A549 (cell line): ENCODE measurements around the gene TRIM38. TPM values are rescaled to one million over a fixed set of nuclear protein-coding genes. Genes with fewer than 3 reads are reported as not detected.

Experiments
- ATAC-seq, 2 experiments: fragments of 200-7000 bp in 1 of 2; fragments of >200 bp in 1 of 2; cut with Nextera tagmentation in 1 of 2; cut with Tn5 transposase in 1 of 2; 3 replicates each; pipeline versions ENCODE4 v1.8.0 to v1.9.1; 2018 to 2020; ENCODE audit warnings: mild to moderate bottlenecking in 1 of 2, moderate library complexity in 1 of 2
- CTCF ChIA-PET: fragments of 300-600 bp; sonication (Branson Sonifier 250); formaldehyde crosslinking; extraction: SDS; loops from one replicate; lab custom pipeline; 2021; ENCODE audit warnings: antibody characterized with exemption, inconsistent platforms; lab: Yijun Ruan, JAX
- POLR2A ChIA-PET: fragments of 350-600 bp; formaldehyde crosslinking; extraction: SDS; loops from one replicate; lab custom pipeline; 2021; ENCODE audit warnings: antibody characterized with exemption, inconsistent platforms; lab: Yijun Ruan, JAX
- DNase-seq, 2 experiments: peaks; one replicate each; pipeline versions ENCODE4 v3.0.0 to v3.0.0-alpha.2; 2011 to 2016; ENCODE audit warnings: low read depth in 1 of 2, low spot score in 1 of 2
- FAIRE-seq: peaks from 2 replicates; lab custom pipeline; 2011; peaks lifted over from hg19 to GRCh38; lab: Jason Lieb, UNC
- H3K27ac ChIP-seq, 2 experiments: fragments of >200 bp; sonication (Bioruptor Twin); formaldehyde crosslinking; 3 replicates each; pipeline ENCODE4 v1.5.1; 2016 to 2017
- H3K4me1 ChIP-seq: fragments of >200 bp; sonication (Bioruptor Twin); formaldehyde crosslinking; 3 replicates; pipeline ENCODE4 v1.6.1; 2016
- H3K4me2 ChIP-seq: fragments of >200 bp; sonication (Bioruptor Twin); formaldehyde crosslinking; 3 replicates; pipeline ENCODE4 v1.6.1; 2016
- H3K4me3 ChIP-seq: fragments of >200 bp; sonication (Bioruptor Twin); formaldehyde crosslinking; 3 replicates; pipeline ENCODE4 v1.5.1; 2016
- H3K9me3 ChIP-seq: fragments of >200 bp; sonication (Bioruptor Twin); formaldehyde crosslinking; 3 replicates; pipeline ENCODE4 v1.6.1; 2016
- CBX2 ChIP-seq: fragments of 200-600 bp; sonication (generic); IDR thresholded peaks from 2 replicates; pipeline ENCODE4 v1.6.1; 2016; ENCODE audit warnings: low read depth, mild to moderate bottlenecking, borderline replicate concordance
- FOSB ChIP-seq: fragments of 250-450 bp; sonication (Bioruptor Pico); IDR thresholded peaks from 2 replicates; pipeline ENCODE4 v1.5.0; 2020; ENCODE audit warnings: mild to moderate bottlenecking, moderate library complexity
- FOSL2 ChIP-seq, 2 experiments: fragments of 450-650 bp in 1 of 2; fragments of >200 bp in 1 of 2; sonication (Bioruptor Twin) in 1 of 2; formaldehyde crosslinking; IDR thresholded peaks; 2 replicates each; pipeline versions ENCODE4 v1.5.0 to v1.6.1; 2016 to 2020; ENCODE audit warnings: mild to moderate bottlenecking in 1 of 2, moderate library complexity in 1 of 2
- HOXA7 ChIP-seq: fragments of 250-450 bp; sonication (Bioruptor Pico); IDR thresholded peaks from 2 replicates; pipeline ENCODE4 v1.5.0; 2020; ENCODE audit warnings: mild to moderate bottlenecking, moderate library complexity
- HOXB13 ChIP-seq: fragments of 250-450 bp; sonication (Bioruptor Pico); IDR thresholded peaks from 2 replicates; pipeline ENCODE4 v1.5.0; 2020; ENCODE audit warnings: low read depth, mild to moderate bottlenecking, moderate library complexity
- JUN ChIP-seq, 2 experiments: fragments of >200 bp; sonication (Bioruptor Twin); formaldehyde crosslinking; IDR thresholded peaks; 2 replicates in 1 of 2; 3 replicates in 1 of 2; pipeline ENCODE4 v1.6.1; 2016 to 2017
- JUNB ChIP-seq: fragments of >200 bp; sonication (Bioruptor Twin); formaldehyde crosslinking; IDR thresholded peaks from 2 replicates; pipeline ENCODE4 v1.6.1; 2016
- KDM5A ChIP-seq: fragments of 200-600 bp; sonication (generic); IDR thresholded peaks from 2 replicates; pipeline ENCODE4 v1.6.1; 2016; ENCODE audit warnings: antibody characterized with exemption, mild to moderate bottlenecking
- MAZ ChIP-seq: fragments of 150-350 bp; IDR thresholded peaks from 2 replicates; pipeline ENCODE4 v1.6.1; 2014; ENCODE audit warnings: antibody characterized with exemption, low read depth, low read length, borderline replicate concordance
- PHF8 ChIP-seq: fragments of 200-600 bp; sonication (generic); IDR thresholded peaks from 2 replicates; pipeline ENCODE4 v1.6.1; 2016; ENCODE audit warnings: low read depth, mild to moderate bottlenecking, antibody characterized with exemption, moderate library complexity, borderline replicate concordance
- POLR2AphosphoS2 ChIP-seq: conservative IDR thresholded peaks from 2 replicates; pipeline ENCODE4 v1.6.1; 2012; ENCODE audit warnings: low read length, improper control_type of control experiment, inconsistent platforms
- RARB ChIP-seq: fragments of 250-450 bp; sonication (Bioruptor Pico); IDR thresholded peaks from 2 replicates; pipeline ENCODE4 v1.8.0; 2021; ENCODE audit warnings: mild to moderate bottlenecking, moderate library complexity
- RCOR1 ChIP-seq: fragments of 150-350 bp; IDR thresholded peaks from 2 replicates; pipeline ENCODE4 v1.6.1; 2014; ENCODE audit warnings: antibody characterized with exemption, low read length, low read depth
- RFX5 ChIP-seq: fragments of 450-650 bp; IDR thresholded peaks from 2 replicates; pipeline ENCODE4 v1.7.1; 2014; ENCODE audit warnings: antibody characterized with exemption, mild to moderate bottlenecking, moderate library complexity
- RNF2 ChIP-seq: fragments of 200-600 bp; sonication (generic); IDR thresholded peaks from 2 replicates; pipeline ENCODE4 v1.6.1; 2016; ENCODE audit warnings: low read depth, mild to moderate bottlenecking, antibody characterized with exemption, moderate library complexity, borderline replicate concordance
- TP53 ChIP-seq: fragments of 250-450 bp; sonication (Bioruptor Pico); IDR thresholded peaks from 2 replicates; pipeline ENCODE4 v1.5.0; 2021; ENCODE audit warnings: mild to moderate bottlenecking, moderate library complexity
- WGBS: methylation state at CpG from one replicate; pipeline ENCODE4 v1.1.6; 2017; ENCODE audit errors: missing lambda C conversion rate; 5-methylcytosine and 5-hydroxymethylcytosine counted together
- polyA plus RNA-seq, 4 experiments: library from polyadenylated mRNA; depleted of rRNA in 3 of 4; stranded (reverse); fragments of >200 nt; fragmentation: RNase III in 1 of 4; extraction: RNeasy Plus Mini Kit Qiagen cat#74134 plus additional on column Dnase treatment in 1 of 4; gene quantifications; 2 replicates in 3 of 4; 3 replicates in 1 of 4; pipeline ENCODE4 v1.2.3, GENCODE V29; 2011 to 2017
- TF ChIP-seq, protein P1 (sequence below): fragments of 450-650 bp; IDR thresholded peaks from 2 replicates; pipeline ENCODE4 v1.6.1; 2014; ENCODE audit warnings: antibody characterized with exemption
- TF ChIP-seq, protein P2 (sequence below): fragments of 250-450 bp; sonication (Bioruptor Pico); IDR thresholded peaks from 2 replicates; pipeline ENCODE4 v1.5.0; 2020; ENCODE audit warnings: low read depth, mild to moderate bottlenecking, moderate library complexity
- TF ChIP-seq, protein P3 (sequence below): IDR thresholded peaks from 2 replicates; pipeline ENCODE4 v1.6.1; 2012
- TF ChIP-seq, protein P4 (sequence below): fragments of >200 bp; sonication (Bioruptor Twin); formaldehyde crosslinking; IDR thresholded peaks from 3 replicates; pipeline ENCODE4 v1.6.1; 2016

Gene TRIM38
- polyA plus RNA-seq, 2 of the 4 experiments (the other 2 are of a cell fraction): 1.7 to 3.4 TPM

DNA sequence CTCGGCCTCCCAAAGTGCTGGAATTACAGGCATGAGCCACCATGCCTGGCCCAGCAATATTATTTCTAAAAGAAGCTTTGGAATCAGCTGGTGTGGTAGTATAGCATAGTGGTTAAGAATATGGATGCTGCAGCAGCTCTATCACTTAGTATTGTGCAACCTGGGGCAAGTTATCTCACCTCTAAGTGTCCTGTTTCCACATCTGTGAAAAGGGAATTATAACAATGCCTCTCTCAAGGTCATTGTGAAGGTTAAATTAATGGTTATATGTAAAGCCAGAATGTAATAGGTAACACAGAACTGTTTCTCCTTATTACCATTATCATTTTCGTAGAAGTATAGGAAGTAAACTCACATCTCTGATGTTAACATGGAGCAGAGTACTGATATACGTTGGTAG, 46.3 kb upstream of the TRIM38 start:
- Histone ChIP-seq H3K4me1 (peaks cover 2% of the 10 kb centered on the region; the same call in 2 of the 3 replicates), H3K4me3 (no peak overlapping the region), H3K4me2 (no peak overlapping the region), H3K9me3 (no peaks in the 10 kb centered on the region), H3K27ac (no peak overlapping the region)
- FAIRE-seq (no peak), ATAC-seq (no peak), DNase-seq (no peak)
- no peak for TF ChIP-seq KDM5A
- TF ChIP-seq POLR2AphosphoS2: no peak
- no peak for TF ChIP-seq HOXB13
- TF ChIP-seq, protein P1, sequence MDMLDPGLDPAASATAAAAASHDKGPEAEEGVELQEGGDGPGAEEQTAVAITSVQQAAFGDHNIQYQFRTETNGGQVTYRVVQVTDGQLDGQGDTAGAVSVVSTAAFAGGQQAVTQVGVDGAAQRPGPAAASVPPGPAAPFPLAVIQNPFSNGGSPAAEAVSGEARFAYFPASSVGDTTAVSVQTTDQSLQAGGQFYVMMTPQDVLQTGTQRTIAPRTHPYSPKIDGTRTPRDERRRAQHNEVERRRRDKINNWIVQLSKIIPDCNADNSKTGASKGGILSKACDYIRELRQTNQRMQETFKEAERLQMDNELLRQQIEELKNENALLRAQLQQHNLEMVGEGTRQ: no peak
- TF ChIP-seq, protein P2, sequence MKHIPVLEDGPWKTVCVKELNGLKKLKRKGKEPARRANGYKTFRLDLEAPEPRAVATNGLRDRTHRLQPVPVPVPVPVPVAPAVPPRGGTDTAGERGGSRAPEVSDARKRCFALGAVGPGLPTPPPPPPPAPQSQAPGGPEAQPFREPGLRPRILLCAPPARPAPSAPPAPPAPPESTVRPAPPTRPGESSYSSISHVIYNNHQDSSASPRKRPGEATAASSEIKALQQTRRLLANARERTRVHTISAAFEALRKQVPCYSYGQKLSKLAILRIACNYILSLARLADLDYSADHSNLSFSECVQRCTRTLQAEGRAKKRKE (CRISPR knock-in tag): no peak
- no peak for TF ChIP-seq RFX5
- no peak for TF ChIP-seq PHF8
- no peak for TF ChIP-seq RARB (CRISPR knock-in tag)
- no peak for TF ChIP-seq RNF2
- no peak for TF ChIP-seq JUNB
- no peak for TF ChIP-seq RCOR1
- no peak for TF ChIP-seq FOSL2 (IDR thresholded peaks at IDR 0.05)
- no peak for TF ChIP-seq FOSL2 (CRISPR knock-in tag; IDR thresholded peaks at IDR 0.05)
- TF ChIP-seq JUN (IDR thresholded peaks at IDR 0.05): no peak
- no peak for TF ChIP-seq HOXA7 (CRISPR knock-in tag)
- TF ChIP-seq FOSB (CRISPR knock-in tag): no peak
- no peak for TF ChIP-seq TP53 (CRISPR knock-in tag)
- no peak for TF ChIP-seq CBX2
- TF ChIP-seq, protein P3, sequence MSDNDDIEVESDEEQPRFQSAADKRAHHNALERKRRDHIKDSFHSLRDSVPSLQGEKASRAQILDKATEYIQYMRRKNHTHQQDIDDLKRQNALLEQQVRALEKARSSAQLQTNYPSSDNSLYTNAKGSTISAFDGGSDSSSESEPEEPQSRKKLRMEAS: no peak
- ChIA-PET CTCF (no interaction called here), POLR2A (no interaction called here)
- 14% methylated on average over 3 of the region's 3 CpGs for WGBS

GRCh38 chr6:25916789-25917490, 45.7 kb upstream of the TRIM38 start:
- Histone ChIP-seq H3K9me3 (no peaks in the 10 kb centered on the region), H3K4me3 (no peak overlapping the region), H3K4me1 (no peaks in the 10 kb centered on the region), H3K27ac (no peak overlapping the region), H3K4me2 (no peak overlapping the region)
- FAIRE-seq (no peak), ATAC-seq (no peak), DNase-seq (no peak)
- 72% methylated on average over 7 of the region's 7 CpGs for WGBS
- POLR2A ChIA-PET: no interaction called here
- TF ChIP-seq MAZ (no peak), PHF8 (no peak), RCOR1 (no peak)
- TF ChIP-seq, protein P1: no peak
- TF ChIP-seq, protein P4, sequence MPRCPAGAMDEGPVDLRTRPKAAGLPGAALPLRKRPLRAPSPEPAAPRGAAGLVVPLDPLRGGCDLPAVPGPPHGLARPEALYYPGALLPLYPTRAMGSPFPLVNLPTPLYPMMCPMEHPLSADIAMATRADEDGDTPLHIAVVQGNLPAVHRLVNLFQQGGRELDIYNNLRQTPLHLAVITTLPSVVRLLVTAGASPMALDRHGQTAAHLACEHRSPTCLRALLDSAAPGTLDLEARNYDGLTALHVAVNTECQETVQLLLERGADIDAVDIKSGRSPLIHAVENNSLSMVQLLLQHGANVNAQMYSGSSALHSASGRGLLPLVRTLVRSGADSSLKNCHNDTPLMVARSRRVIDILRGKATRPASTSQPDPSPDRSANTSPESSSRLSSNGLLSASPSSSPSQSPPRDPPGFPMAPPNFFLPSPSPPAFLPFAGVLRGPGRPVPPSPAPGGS: no peak
- CTCF ChIA-PET: no interaction called here
